Fibroblast of the aortic adventitia (primary cell): ENCODE measurements around the gene PRMT3. TPM values are rescaled to one million over a fixed set of nuclear protein-coding genes. Genes with fewer than 3 reads are reported as not detected.
A peak's percentile ranks its signal among the peaks of the same experiment; 100 is the strongest.

Experiments used
- DNase-seq: peaks from one replicate; pipeline ENCODE4 v3.0.0-alpha.2; 2010; ENCODE audit warnings: low read depth
- H3K4me3 ChIP-seq: 2 replicates; pipeline ENCODE4 v1.5.1; 2011; ENCODE audit warnings: low read depth, mild to moderate bottlenecking, control low read depth, low read length, moderate library complexity
- total RNA-seq: library from RNA; depleted of rRNA; stranded (reverse); fragments of >200 nt; gene quantifications from 2 replicates; pipeline ENCODE4 v1.2.3, GENCODE V29; 2012; ENCODE audit warnings: low replicate concordance
- TF ChIP-seq, protein P1 (sequence below): IDR thresholded peaks from 2 replicates; pipeline ENCODE4 v1.5.1; 2011; ENCODE audit warnings: mild to moderate bottlenecking, low read length, control low read depth, inconsistent platforms; ENCODE audit not compliant: insufficient read depth

PRMT3 gene
- total RNA-seq, 1 donor = 17.3 TPM

DNA sequence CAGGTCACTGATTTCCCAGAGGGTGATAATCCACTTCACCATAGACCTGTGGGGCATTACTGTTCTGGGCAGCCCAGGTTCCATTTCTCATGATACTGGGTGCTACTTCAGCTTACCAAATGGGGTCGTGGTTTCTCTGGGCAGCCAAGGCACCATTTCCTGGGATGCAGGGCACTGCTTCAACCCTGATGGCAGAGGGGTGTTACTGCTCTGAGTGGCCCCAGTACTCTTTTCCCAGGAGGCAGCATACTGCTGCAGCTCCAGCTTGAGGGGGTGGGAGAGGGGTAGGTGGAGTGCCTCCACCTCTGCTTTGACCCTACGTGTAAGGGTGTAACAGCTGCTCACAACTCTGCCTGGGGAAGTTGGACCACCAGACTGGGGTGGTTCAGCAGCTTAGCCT lies 51.1 kb downstream of the PRMT3 start:
- DNase-seq = no peak
- TF ChIP-seq, protein P1, sequence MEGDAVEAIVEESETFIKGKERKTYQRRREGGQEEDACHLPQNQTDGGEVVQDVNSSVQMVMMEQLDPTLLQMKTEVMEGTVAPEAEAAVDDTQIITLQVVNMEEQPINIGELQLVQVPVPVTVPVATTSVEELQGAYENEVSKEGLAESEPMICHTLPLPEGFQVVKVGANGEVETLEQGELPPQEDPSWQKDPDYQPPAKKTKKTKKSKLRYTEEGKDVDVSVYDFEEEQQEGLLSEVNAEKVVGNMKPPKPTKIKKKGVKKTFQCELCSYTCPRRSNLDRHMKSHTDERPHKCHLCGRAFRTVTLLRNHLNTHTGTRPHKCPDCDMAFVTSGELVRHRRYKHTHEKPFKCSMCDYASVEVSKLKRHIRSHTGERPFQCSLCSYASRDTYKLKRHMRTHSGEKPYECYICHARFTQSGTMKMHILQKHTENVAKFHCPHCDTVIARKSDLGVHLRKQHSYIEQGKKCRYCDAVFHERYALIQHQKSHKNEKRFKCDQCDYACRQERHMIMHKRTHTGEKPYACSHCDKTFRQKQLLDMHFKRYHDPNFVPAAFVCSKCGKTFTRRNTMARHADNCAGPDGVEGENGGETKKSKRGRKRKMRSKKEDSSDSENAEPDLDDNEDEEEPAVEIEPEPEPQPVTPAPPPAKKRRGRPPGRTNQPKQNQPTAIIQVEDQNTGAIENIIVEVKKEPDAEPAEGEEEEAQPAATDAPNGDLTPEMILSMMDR = no peak
- H3K4me3 ChIP-seq = no peak overlapping the region

DNA sequence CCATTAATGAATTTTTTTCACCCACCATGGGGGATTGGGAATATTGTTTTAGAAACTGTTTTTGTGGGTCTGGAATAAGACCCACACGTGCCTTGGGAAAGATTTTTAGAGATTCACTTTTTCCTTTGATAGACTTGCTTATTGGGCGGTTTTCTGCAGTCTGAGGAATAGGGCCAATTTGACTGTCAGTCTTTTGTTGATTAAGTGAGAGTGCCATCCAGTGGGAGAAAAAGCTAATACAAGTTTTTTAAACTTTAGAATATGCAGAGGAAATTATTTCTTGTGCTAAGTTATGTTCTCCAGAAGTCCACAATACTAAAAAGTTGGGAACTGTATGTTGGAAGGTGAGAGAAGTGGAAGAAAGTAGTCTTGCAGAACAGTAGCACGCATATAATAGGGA lies 56.1 kb downstream of the PRMT3 start:
- no peak overlapping the region for H3K4me3 ChIP-seq
- TF ChIP-seq, protein P1 = peak; percentile 31
- peak; percentile 35 for DNase-seq

DNA sequence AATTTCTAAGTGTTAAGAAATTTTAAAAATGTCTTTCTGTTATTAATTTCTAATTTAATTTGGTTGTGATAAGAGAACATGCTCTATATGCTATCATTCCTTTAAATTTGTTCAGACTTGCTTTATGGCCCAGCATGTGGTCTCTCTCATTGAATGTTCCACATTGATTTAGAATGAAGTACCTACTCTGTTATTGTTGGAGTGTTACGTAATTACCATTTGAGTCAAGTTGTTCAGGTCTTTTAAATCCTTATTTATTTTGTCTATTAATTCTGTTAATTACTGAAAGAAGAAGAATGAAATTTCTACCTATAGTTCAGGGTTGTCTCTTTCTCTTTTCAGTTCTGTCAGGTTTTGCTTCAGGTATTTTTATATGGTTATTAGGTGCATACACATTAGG lies 57.0 kb downstream of the PRMT3 start:
- no peak for DNase-seq
- TF ChIP-seq, protein P1 = no peak
- no peak overlapping the region for H3K4me3 ChIP-seq

DNA sequence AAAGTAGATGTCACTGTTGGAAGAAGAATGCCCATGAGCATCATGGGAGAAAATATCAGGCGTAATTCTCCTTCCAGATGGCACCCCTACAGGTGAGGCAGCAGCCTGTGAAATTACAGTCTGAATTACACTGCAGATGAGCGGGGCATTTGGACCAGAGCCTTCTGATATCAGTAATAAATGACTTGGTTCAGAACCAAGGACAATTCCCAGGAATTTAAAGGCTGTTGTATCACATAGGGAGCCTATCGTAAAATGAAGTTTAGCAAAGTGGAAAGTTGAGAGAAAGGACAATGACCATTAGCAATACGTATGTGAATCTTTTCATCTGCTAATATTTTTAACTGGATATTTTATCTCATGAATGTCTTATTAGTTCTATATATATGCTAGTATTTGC lies 61.3 kb downstream of the PRMT3 start:
- TF ChIP-seq, protein P1 = no peak
- H3K4me3 ChIP-seq = no peak overlapping the region
- no peak for DNase-seq

DNA sequence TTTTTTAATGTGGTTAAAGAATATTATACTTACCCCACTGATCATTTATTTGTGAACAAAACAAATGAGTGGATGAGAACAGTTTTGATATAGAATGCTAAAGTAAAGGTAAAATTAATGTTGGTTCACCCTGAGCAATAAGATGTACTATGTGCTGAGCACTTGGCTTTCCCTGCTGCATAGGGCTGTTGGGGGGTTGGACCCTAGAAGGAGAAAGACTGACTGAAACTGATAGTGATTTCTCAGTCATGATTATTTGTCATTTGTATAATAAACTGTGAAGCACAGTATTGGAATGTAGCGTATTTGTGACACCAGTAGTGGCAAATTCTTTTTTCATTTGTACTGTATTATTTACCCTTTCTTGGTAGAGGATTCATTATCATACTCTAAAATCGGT lies 63.3 kb downstream of the PRMT3 start:
- no peak overlapping the region for H3K4me3 ChIP-seq
- TF ChIP-seq, protein P1 = no peak
- DNase-seq = no peak

DNA sequence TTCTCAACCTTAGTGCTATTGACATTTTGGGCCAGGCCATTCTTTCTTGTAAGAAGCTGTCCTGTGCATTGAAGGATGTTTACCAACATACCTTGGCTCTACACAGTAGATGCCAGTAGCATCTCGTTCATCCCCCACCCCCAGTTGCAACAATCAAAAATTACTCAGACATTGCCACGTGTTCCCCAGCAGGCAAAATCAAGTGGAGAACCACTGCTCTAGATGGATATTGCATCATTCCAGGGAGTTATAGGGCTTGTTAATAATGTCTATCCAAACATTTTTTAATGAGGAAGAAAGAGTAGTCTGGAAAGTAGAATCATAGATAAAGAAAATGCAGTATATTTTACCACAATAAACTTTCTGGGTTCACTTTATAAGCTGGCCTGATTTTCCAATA lies 64.1 kb downstream of the PRMT3 start:
- TF ChIP-seq, protein P1 = no peak
- no peak overlapping the region for H3K4me3 ChIP-seq
- no peak for DNase-seq

DNA sequence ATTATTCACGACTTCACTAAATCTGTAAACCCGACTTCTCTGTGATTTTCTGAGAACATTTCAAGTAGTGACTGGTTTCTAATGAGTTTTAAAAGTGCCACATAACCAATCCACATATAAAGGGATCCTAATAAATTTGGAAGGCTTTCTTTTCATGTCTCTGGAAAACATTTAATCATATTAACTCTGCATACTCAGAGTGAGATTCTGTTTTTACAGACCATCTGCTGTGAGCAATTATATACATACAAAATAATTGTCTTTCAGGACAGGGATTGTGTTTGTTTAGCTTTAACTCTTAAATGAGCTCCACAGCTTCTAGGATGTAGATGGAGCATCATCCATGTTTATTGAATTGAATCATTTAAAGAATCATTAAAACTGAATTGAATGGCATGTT lies 65.1 kb downstream of the PRMT3 start:
- H3K4me3 ChIP-seq = no peak overlapping the region
- no peak for DNase-seq
- TF ChIP-seq, protein P1 = no peak
